Liver (tissue), 3 donors: Measurements from ENCODE around the gene ANKS1A.

Source experiments
- CTCF ChIP-seq: fragments of 150-350 bp; IDR thresholded peaks from 2 replicates; pipeline ENCODE4 v1.5.1; 2017; ENCODE audit warnings: improper control_type of control experiment, low read depth, low read length; ENCODE audit not compliant: missing input control
- HNF4G ChIP-seq: IDR thresholded peaks from 2 replicates; pipeline ENCODE4 v1.6.1; 2016; ENCODE audit warnings: antibody characterized with exemption
- NR2F2 ChIP-seq: IDR thresholded peaks from 2 replicates; pipeline ENCODE4 v1.6.1; 2016; ENCODE audit warnings: antibody characterized with exemption
- RAD21 ChIP-seq, 2 donors: IDR thresholded peaks; 2 replicates each; pipeline ENCODE4 v1.6.1; 2016; ENCODE audit warnings: antibody characterized with exemption in 2 of 2, mild to moderate bottlenecking in 2 of 2
- RXRA ChIP-seq, 2 donors: IDR thresholded peaks; 2 replicates each; pipeline ENCODE4 v1.6.1; 2017 to 2018; ENCODE audit warnings: antibody characterized with exemption in 2 of 2, mild to moderate bottlenecking in 1 of 2
- TAF1 ChIP-seq: conservative IDR thresholded peaks from 2 replicates; pipeline ENCODE4 v1.6.1; 2016; ENCODE audit warnings: antibody characterized with exemption, mild to moderate bottlenecking
- YY1 ChIP-seq: IDR thresholded peaks from 2 replicates; pipeline ENCODE4 v1.6.1; 2016; ENCODE audit warnings: antibody characterized with exemption, mild to moderate bottlenecking
- TF ChIP-seq, protein P1 (sequence below): IDR thresholded peaks from 2 replicates; pipeline ENCODE4 v1.6.1; 2016; ENCODE audit warnings: antibody characterized with exemption
- donor health status: healthy.
- donor health status: healthy.

DNA sequence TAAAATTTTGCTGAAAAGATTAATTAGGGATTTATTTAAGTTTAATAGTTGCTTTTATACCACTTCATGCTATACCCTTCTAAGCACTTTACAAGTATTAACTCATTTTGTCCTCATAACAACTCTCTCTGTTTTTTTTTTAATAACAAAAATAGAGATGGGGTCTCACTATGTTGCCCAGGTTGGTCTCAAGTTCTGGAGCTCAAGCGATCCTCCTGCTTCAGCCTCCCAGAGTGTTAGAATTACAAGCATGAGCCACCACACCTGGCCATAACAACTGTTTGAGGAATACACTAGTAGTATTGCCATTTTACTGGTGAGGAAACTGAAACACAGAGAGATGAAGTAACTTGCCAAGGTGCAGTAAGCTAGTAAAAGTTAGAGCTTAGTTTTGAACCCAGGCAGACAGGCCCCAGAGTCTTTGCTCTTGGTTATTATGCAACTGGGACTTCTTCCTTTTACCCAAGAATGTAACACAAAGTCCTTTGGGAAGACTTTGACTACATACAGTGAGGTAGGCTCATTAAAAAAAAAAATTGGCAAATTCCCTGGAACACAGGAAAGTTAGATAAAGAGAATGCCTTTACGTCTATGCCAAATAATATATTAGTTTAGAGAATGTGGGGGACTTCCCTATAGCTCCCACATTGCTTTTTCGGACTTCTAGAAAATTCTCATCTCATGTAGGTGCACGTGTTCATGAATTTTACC, 11.4 kb downstream of the ANKS1A start:
- TF ChIP-seq TAF1 (no peak), CTCF (no peak), RAD21 (IDR thresholded peaks at IDR 0.05) (no peak), RXRA (IDR thresholded peaks at IDR 0.05) (no peak), HNF4G (no peak), YY1 (no peak), NR2F2 (no peak)
- TF ChIP-seq, protein P1, sequence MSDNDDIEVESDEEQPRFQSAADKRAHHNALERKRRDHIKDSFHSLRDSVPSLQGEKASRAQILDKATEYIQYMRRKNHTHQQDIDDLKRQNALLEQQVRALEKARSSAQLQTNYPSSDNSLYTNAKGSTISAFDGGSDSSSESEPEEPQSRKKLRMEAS, result no peak
